Activated CD8-positive, alpha-beta memory T cell treated with anti-CD3 and anti-CD28 coated beads, Interleukin-2, amount 50 U/mL, for 48 hours (primary cell): ENCODE results near the gene POLD4.
"Not testable (repeated sequence)": the region's sequence is repeated elsewhere in the genome, so short reads cannot be mapped to it uniquely, and the experiment has no call there.

Experiments used
- DNase-seq: peaks from one replicate; pipeline ENCODE4 v3.0.0-alpha.2; 2020

POLD4 gene

DNA sequence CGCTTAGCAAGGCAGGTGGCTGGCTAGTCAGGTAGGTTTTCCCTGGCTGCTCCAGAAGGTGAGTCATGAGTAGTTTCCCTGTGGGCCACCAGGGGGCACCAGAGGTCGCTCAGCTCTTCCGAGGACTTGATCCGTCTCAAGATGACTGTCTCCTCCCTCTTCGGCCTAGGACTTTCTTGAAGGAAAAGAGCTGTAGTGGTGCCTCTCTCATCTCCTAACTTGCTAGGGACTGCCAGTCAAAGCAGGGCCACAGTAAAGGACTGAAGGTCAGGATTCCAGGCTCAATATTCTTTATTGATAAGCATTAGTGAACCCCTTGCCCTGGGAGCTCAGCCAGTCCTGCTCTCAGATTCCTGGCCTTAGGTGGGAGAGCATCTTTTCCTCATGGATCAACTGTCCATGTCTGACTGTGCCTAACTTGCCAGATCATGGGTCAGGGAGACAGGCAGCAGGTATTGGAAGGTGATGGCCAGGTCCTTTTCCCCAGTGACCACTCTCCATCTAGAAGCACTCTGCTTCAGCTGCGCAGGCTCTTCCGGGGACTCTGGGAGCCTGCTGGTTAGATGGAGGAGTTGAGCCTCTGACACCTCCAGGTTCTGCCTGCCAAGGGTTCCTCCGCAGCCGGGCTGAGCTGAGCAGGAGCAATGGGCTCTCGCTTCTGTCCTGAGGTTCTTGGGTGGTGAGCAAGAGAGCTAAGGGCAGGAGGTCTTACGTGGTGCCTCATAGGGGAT is 1.9 kb downstream of the POLD4 start:
- DNase-seq, result peak; percentile 80

- DNase-seq, result no peak
Measured at GRCh38 chr11:67349928-67350465, 3.3 kb downstream of the POLD4 start.

GRCh38 chr11:67349457-67349856 is 3.9 kb downstream of the POLD4 start:
- no peak for DNase-seq

- DNase-seq, result no peak
Measured at GRCh38 chr11:67349036-67349435, 4.3 kb downstream of the POLD4 start.

DNA sequence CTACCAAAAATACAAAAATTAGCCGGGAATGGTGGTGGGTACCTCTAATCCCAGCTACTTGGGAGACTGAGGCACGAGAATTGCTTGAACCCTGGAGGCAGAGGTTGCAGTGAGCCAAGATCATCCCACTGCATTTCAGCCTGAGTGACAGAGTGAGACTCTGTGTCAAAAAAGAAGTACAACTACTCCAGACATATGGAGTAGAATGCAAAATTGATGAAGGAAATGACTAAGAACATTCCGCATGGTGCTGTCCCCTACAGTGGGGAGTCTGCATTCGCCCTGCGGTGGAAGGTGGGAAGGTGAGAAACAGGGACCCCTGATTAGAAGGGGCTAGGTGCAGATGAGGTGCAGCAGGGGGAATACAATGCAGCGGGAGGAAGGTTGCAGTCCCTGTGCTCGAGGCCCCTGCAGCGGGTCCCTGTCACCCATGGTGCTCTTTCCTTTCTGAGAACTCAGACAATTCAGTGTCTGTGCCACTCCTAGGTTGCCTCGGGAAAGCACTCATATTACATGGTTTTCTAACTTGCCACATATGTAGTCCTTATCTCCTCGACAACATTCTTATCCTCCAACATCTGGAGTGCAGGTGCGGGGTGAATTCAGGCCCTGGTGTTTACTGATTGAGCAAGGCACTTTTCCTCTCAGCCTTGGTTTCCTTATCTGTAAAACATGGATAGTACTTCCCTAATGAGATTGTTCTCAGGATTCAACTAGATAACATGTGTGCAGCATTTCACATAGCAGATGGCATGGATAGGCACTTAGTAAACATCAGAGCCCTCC is 5.2 kb downstream of the POLD4 start:
- no peak for DNase-seq

GRCh38 chr11:67345920-67346819 is 7.2 kb downstream of the POLD4 start:
- no peak for DNase-seq

DNA sequence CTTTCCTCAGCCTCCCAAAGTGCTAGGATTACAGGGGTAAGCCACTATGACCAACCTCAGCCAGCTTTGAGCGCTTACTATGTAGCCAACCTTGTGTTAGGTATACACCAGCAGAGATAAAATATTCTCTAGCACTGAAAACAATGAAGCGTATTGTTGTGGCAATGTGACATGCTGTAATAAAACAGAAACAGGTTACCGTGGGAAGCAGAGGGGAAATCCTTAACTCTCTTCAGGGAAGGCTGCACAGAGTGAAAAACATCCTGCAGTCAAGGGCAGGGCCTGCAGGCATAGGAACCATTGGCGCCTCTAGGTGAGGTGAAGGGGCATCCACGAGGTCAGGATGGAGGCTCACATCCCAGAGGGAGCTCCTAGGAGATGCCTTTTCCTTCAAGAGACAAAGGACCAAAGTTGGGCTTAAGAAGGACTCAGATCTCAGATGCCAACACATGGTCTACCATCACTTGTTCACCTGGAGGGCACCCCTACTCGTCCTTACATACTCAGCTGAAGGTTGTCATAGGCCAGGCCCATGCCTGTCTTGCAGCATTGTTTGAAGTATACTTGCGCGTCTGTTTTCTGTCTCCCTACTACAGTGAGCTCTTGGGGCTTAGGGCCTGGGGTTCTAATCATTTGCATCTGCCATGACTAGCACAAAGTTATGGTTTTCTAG is 8.0 kb downstream of the POLD4 start:
- no peak for DNase-seq

GRCh38 chr11:67344264-67344663 is 9.1 kb downstream of the POLD4 start:
- no peak for DNase-seq

DNA sequence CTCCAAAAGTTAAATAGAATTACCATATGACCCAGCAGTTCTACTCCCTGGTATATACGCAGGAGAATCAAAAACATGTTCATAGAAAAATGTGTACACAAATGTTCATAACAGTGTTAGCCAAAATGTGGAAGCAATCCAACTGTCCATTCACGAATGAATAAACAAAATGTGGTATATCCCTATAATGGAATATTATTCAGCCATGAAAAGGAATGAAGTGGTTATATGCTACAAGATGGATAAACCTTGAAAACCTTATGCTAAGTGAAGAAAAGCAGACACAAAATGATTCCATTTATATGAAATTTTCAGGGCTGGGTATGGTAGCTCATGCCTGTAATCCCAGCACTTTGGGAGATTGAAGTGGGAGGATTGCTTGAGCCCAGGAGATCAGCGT is 16.1 kb downstream of the POLD4 start:
- DNase-seq, result no peak

DNA sequence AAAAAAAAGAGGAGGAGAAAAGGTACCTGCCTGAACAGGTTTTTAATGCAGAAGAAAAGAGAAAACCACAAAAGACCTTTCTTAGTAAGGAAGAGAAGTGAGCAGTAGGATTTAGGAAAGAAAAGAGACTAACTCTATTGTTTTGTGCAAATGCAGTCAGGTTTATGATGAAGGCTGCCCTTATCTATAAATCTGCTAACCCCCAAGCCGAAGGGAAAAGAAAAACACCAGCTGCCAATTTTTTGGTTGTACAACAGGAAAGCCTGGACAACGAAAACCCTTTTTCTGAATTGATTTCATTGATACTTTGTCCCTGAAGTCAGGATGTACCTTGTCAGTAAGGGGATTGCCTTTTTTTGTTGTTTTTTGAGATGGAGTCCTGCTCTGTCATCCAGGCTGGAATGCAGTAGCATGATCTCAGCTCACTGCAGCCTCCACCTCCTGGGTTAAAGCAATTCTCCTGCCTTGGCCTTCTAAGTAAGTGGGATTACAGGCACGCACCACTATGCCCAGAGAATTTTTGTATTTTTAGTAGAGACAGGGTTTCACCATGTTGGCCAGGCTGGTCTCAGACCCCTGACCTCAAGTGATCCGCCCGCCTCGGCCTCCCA is 21.2 kb downstream of the POLD4 start:
- no peak for DNase-seq

DNA sequence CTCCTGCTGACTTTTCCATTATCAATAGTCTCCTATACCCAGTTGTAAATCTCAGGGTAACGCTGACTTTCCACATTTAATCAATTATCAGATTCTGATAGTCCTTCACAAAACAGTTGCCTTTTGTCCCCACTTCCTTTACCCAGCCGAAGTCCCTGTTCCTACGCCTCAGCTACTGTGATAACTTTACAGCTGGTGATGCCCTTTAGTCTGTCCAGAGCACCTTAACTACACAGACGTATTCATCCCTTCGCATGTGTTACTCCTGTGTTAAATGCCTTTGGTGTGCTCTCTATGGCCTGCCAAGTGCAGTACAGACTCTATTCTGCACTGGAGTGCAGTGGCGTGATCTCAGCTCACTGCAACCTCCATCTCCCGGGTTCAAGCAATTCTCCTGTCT is 29.8 kb downstream of the POLD4 start:
- no peak for DNase-seq

- no peak for DNase-seq
Measured at GRCh38 chr11:67322049-67322448, 31.3 kb downstream of the POLD4 start.

- no peak for DNase-seq
Measured at GRCh38 chr11:67321313-67321871, 32.0 kb downstream of the POLD4 start.

- no peak for DNase-seq
Measured at GRCh38 chr11:67320691-67321090, 32.7 kb downstream of the POLD4 start.

GRCh38 chr11:67320011-67320410 is 33.3 kb downstream of the POLD4 start:
- no peak for DNase-seq

DNA sequence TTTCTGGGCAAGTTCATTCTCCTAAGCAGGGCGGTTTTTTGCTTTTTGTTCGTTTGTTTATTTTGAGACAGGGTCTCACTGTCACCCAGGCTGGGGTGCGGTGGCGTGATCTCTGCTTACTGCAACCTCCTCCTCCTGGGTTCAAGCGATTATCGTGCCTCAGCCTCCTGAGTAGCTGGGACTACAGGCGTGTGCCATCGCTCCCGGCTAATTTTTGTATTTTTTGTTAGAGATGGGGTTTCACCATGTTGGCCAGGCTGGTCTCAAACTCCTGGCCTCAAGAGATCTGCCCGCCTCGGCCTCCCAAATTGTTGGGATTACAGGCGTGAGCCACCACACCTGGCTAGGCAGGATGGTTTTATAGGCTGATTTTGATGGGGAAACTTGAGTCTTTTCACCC is 34.5 kb downstream of the POLD4 start:
- not testable (repeated sequence) for DNase-seq

- DNase-seq, result no peak
Measured at GRCh38 chr11:67317888-67318555, 35.3 kb downstream of the POLD4 start.

- peak; percentile 100 for DNase-seq
Measured at GRCh38 chr11:67317205-67317887, 36.0 kb downstream of the POLD4 start.

- no peak for DNase-seq
Measured at GRCh38 chr11:67316882-67317204, 36.5 kb downstream of the POLD4 start.

DNA sequence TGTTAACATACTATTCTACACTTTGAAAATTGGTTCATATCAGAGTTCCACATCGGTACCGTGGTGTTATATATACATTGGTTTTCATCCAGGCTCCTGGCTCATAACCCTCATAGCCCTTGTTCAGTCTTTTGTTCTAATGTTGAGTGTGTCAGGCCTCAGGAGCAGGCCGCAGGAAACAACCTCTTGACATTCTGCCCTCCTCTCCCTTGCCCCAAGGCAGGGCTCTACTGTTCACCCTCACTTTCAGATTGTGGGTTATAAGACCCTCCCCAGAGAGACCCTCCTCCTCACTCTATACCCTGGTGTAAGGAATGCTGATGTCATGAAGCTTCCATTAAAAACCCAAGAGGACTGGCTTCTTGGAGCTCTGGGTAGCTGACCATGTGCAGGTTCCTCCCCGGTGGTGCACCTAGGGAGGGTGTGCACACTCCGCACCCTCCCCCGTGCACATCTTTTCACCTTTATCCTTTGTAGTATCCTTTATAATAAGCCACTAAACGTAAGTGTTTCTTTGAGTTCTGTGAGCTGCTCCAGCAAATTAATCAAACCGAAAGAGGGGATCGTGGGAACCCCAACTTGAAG is 37.9 kb downstream of the POLD4 start:
- no peak for DNase-seq
